ENCODE measurements around the gene CACNB1.
"Not testable (repeated sequence)": the region's sequence is repeated elsewhere in the genome, so short reads cannot be mapped to it uniquely, and the experiment has no call there.

The CACNB1 gene

DNA sequence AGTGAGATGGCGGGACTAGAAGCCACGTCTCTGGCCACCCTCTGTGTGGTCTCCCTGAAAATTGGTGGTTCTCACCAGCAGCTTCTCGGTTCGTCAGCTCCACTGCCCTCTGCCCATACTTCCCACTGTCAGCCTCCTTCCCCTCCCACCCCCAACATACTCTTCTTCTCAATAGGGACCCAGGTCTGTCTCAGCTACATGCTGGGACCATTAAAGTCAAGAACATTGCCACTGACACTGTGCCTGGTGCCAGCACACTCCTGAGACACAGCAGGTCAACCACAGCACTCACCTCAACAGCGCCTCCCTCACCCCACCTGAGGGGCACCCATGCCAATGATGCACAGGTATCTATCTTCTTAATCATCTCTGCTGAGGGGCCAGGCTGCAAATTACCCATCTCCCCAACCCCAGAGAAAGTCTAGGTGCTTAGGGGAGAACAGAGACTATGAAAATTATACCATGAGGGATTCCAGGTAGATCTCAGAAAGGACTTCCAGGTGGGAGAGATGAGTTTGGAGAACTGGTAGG lies 47.3 kb downstream of the CACNB1 start:
- DNase-seq: no peak

DNA sequence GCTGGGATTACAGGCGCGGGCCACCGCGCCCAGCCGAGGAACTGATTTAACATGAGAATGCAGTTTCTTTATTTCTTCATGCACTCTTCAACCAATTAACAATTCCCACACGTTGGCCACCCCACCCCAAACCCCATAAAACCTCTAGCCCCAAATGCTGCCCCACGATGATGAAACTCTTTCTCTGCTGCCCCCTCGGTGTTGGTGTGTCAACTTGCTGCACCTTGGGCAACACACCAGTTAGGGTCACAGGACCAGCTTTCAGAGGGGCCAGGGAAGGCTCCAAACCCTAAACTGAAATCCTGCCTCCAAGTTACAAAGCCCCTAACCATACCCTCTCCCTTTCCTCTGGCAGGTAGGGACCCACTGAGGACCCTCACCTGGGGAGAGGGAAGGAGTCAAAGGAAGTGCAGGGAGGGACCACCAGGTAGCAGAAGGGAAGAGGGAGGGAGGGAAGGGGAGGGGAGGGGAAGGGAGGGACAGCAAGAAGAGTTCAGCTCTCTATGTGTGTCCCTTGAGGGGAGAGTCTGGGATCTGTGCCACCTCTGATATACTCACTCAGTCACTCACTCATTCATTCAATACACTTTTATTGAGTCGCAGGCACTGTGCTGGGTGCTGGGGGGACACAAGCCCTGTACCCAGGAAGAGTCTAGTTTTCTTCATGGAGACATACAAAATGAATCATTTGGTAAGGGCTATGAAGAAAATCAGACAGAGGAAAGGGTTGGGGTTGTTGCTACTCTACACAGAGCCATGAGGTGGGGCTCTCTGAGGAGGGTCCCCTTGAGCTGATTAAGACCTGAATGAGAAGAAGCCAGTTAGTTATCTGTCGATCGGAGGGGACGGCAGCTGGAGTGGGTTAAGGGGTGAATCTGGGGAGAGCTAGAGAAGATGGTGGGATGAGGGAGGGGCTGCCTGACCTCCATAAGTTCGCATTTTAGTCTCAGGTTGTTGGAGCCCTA lies 50.0 kb downstream of the CACNB1 start:
- no peak for DNase-seq

DNA sequence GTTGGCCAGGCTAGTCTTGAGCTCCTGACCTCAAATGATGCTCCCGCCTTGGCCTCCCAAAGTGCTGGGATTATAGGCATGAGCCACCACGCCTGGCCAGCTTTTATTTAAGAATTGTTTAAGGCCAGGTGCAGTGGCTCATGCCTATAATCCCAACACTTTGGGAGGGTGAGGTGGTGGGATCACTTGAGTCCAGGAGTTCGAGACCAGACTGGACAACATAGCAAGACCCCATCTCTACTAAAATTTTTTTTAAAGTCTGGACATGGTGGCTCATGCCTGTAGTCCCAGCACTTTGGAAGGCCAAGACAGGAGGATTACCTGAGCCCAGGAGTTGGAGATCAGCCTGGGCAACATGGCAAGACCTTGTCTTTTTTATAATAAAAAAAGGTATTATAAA lies 51.2 kb downstream of the CACNB1 start:
- DNase-seq: no peak

DNA sequence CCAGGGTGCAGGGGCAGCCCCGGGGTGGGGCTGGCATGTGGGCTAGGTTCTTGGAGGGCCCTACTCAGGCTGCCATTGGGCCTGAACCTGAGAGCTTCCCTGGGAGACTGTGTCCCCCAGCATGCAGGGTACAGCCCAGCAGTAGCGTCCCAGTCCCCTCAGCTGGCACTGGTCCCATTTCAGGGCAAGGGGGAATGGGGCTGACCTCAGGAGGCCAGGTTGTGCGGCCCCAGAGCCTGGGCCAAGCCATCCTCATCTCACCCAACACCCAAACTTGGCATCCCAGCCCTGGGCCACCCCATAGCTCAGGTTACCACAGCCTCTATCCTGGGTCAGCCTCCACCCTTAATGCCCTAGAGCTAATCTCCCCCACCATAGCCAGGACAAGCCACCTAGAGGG lies 52.3 kb downstream of the CACNB1 start:
- no peak for DNase-seq

DNA sequence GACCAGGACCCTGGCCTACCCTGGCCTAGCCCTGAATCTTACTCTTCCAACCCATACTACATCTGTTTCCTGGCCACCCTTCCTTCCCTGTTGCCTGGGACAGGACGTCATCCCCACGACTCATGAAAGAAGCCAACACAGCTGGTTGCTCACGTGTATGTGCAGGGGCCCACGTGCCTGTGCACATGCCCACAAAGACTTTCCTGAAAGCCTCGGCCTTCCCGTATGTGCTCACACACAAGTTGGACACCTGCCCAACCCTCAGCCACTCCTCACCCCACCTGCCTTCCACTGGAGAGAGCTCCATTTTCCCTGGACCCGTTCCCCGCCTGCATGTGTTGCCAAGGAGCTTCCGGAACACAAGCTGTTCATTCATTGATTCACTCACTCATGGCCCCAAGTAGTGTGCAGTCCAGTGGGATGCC lies 53.0 kb downstream of the CACNB1 start:
- DNase-seq: no peak

DNA sequence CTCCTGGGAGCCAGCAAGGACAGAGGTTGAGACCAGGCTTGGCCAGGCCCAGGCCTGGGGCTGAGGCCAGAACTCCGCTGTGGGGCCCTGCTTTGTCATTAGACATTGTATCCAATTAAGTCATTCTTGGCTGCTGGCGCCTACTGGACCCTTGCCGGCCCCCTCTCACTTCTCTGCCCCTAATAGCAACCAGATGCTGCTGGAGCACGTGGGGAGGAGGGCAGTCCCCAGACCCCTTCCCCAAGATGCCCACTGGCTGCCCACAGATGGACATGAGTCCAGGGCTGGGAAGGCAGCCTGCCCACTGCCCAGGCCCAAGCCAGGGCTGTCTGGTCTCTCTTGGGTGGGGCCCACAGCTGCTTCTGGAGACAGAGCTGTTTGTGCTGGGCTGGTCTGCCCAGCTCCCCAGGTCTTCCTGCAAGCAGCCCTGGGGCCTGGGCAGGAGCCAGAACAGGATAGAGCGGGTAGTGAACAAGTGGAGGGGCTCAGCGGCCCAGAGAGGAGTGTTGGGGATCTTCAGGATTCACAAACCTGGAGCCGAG lies 53.8 kb downstream of the CACNB1 start:
- no peak for DNase-seq

DNA sequence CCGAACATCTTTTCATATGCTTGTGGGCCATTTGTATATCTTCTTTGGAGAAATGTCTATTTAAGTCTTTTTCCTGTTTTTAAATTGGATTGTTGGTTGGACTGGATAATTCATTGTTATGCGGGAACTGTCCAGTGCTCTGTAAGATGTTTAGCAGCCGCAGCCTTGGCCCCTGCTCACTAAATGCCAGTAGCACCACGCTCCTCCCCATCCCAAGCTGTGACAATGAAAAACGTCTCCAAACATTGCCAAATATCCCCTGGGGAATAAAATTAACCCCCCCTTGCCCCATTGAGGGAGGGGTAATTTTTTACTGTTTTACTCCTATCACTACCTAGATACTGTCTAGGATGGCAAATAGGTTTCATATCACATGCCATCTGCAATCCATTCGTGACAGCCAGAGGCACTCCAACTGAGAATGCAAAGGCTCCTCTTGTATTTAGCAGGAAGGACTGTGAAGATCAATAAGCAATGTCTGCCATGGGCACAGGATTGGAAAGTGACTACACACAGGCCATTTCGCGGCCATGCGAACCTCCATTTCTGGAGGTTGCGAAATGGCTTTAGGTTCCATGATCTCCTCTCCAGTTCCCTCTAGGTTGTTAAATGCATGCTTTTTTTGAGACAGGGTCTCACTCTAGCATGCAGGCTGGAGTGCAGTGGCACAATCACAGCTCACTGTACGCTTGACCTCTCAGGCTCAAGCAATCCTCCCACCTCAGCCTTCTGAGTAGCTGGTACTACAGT lies 55.4 kb downstream of the CACNB1 start:
- DNase-seq: no peak

DNA sequence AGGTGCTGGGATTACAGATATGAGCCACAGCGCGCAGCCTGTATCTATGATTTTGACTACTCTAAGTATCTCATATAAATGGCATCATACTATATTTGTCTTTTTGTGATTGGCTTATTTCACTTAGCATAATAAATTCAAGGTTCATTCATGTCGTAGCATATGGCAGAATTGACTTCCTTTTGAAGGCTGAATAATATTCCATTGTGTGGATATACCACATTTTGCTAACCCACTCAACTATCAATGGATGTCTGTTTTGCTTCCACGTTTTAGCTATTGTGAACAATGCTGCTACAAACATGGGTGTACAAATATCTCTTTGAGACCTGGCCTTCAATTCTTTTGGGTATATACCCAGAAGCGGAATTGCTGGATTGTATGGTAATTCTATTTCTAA lies 56.2 kb downstream of the CACNB1 start:
- DNase-seq: no peak

DNA sequence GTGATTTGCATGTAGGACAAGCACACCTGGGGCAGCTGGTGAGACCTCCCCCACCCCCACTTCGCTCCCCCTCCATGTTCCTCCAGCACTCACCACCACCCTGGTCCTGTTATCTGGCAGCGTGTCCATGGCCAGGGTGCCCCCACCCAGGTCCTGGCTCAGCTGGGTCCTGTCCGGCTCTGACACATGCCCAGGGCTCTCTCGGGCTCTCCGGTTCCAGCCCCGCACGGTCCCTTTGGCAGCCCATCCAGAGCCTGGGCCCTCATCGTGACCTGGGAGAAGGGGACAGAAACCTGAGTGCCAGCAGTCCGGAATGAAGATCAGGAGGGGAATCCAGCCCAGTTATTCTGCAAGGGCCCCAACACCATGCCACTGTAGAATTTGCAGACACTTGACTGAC lies 57.9 kb downstream of the CACNB1 start:
- no peak for DNase-seq

DNA sequence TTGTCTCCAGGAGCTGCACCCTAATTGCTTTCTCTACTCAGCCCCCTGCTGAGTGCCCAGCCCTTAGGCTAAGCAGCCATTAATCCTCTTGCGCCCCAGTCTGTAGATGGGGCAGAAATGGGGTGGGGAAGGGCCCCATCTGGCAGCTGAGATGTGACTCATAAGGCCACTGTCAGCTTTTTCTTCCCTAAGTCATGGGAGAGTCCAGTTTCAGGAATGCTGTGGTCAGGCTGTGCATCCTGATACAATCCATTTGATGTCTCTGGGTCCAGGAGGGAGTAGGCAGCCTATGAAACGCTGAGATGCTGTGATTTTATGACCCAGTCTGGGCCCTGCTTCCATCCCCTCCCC lies 58.3 kb downstream of the CACNB1 start:
- no peak for DNase-seq

DNA sequence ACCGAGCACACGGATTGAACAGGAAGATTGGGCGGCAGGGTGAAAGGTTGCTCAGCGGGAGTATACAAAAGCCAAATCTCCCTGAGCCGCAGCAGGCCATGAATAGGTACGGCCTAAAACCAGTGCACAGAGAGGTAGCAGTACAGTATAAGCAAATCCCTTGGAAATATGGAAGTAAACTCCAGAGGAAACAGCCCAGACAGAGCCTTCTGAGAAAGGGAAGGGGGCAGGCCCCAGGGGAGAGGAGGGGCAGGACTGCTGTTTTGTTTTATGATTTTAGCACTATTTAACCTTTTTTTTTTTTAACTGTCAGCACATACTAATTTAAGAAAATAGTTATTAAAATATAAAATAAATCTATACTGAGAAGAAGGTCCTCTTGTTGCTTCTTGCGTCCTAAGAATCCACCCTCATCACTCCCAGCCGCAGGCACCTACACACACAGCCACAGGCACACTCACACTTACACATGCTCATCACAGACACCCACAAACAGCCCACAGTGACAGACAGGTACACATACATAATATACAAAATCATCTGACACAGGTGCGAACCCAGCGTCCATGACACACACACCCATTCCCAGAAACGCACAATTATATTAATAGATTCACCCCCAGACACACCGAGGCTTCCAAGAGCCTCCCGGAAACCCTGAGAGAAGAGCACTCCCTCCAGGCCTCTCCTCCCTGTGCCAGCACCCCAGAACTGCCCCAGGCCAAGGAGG lies 58.9 kb downstream of the CACNB1 start:
- no peak for DNase-seq

DNA sequence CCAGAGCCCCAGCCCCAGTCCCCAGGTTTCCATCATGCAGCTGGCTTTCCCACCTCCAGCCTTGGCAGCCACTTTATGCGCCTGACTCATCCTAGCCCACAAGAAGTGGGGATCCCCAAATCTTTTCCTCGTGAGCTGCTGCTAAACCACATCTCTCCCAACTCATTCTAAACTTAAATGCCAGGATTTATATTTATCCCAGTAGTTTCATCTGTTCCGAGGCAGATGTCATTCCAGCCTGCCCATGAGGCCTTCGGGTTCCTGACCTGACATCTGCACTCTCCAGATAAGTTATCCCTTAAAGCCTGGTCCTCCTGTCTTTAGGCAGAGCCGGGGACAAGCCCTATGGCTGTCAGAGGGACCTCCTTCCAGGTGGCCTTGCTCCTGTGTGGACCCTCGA lies 62.6 kb downstream of the CACNB1 start:
- no peak for DNase-seq

DNA sequence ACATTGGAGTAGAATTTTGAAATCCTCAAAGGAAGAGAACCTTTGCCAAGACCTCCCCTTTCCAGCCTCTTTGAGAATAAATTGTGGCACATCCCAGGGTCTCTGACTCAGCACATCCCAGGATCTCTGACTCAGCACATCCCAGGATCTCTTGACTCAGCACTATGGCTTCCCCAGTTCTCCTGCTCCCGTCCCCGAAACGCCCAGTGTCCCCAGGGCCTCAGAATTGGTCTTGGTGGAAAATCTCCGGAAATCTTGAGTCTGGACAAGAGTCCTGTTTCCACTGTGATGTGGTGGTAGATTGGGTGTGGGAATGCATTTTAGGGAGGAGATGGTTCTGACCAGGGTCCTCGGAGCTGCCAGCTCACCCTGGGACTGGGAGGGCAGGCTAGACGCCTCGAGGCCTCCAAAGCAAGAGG lies 65.3 kb downstream of the CACNB1 start:
- no peak for DNase-seq

DNA sequence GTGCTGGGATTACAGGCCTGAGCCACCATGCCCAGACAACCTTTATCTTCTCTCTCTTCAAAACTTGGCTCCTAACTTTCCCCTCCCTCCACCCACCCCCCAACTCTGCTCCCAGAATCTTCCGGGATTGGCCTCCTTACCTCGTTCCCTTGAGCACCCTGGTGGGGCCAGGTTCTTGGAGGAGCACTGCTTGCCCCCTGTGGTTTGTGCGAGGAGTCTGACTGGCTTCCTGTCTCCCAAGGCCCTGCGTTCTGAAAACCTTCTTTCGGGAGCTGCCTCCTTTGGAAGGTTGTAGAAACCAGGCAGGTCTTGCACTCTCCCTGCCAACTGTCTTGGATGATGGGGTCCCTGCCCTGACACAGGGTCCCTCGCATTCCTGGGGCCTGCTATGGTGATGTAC lies 65.9 kb downstream of the CACNB1 start:
- no peak for DNase-seq

DNA sequence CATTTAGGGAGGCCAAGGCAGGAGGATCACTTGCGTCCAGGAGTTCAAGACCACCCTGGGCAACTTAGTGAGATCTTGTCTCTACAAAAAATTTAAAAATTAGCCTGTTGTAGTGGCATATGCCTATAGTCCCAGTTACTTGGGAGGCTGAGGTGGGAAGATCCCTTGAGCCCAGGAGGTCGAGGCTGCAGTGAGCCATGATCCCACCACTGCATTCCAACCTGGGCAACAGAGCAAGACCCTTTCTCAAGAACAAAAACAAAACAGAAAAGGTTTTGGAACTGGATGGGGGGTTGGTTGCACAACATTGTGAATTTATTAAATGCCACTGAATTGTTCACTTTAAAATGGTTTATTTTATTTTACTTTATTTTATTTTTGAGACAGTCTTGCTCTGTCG lies 67.3 kb downstream of the CACNB1 start:
- no peak for DNase-seq

DNA sequence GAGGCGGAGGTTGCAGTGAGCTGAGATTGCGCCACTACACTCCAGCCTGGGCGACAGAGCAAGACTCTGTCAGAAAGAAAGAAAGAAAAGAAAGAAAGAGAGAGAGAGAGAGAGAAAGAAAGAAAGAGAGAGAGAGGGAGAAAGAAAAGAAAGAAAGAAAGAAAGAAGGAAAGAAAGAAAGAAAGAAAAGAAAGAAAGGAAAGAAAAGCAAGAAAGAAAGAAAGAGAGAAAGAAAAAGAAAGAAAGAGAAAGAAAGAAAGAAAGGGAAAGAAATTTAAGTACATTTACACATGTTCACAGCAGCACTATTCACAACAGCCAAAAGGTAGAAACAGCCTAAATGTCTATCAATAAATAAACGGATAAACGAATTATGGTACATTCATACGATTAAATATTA lies 67.9 kb downstream of the CACNB1 start:
- DNase-seq: not testable (repeated sequence)

DNA sequence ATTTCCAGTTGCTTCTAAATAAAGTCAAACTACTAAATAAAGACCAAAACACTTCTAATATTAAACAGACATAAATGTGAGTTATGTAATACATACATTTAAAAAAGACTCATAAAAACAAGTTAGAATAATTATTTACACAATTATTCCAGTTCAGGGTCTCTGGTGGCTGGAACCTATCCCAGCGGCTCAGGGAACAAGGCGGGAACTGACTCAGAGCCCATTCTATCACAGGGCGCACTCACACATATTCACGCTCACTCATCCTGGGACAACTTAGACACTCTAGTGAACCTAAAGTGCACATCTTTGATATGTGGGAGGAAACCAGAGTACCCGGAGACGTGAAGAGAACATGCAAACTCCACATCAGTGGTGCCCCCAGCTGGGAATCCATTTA lies 71.0 kb downstream of the CACNB1 start:
- DNase-seq: no peak

DNA sequence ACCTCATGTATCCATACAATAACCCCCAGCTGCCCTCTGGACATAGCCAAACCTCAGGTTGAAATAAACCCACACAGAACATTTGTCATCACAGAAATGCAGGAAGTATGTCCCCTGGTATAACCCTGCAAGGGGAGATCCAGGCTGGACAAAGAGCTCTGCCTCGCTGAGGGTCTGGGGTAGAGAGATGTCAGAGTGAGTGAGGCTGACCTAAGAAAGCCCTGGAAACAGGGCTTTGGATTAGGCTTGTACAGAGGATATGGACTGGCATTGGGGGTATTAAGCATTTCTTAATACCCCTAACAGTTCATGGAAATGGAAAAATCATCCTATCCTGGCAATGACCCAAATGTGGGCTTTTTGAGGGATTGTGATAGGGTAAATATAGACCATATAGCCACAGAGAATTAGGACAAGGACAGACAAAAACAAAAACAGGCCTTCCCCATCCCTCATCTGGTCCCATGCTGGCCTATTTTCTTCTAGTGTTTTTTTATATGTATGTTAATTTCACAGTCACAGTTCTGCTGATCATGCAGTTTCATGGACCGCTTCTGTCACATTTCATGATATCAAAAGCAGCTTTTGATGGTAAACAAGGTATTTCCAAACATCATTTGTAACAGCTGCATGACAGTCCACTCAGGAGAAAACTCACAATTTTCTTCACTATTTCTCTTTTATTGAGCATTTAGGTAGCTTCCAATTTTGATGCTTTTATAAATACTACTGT lies 72.2 kb downstream of the CACNB1 start:
- DNase-seq: no peak

DNA sequence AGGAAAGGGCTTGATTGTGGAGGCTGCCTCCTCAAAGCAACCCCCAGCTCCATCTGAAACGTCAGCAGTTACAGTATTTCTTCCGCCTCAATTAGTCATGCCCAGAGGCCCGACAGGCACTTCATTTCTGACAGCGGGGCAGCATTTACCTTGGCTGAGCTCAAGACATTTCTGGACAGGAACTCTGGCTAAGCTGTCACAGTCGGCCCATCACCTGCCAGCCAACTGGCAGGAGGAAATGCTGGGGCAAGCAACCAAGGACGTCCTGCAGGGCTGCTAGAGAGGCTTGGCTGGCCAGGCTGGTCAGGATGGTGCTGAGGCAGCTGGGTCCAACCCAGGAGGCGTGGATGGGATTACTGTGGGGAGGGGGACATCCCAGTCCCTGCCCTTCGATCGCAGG lies 73.8 kb downstream of the CACNB1 start:
- no peak for DNase-seq
